IPS DF 4.7 (cell line): Measurements from ENCODE around the gene U2SURP.
"Not testable (repeated sequence)": the region's sequence is repeated elsewhere in the genome, so short reads cannot be mapped to it uniquely, and the experiment has no call there.

Source experiments
- DNase-seq: peaks from one replicate; pipeline ENCODE4 v3.0.0-alpha.2; 2013; ENCODE audit warnings: low spot score; ENCODE audit errors: extremely low read depth

Gene U2SURP

DNA sequence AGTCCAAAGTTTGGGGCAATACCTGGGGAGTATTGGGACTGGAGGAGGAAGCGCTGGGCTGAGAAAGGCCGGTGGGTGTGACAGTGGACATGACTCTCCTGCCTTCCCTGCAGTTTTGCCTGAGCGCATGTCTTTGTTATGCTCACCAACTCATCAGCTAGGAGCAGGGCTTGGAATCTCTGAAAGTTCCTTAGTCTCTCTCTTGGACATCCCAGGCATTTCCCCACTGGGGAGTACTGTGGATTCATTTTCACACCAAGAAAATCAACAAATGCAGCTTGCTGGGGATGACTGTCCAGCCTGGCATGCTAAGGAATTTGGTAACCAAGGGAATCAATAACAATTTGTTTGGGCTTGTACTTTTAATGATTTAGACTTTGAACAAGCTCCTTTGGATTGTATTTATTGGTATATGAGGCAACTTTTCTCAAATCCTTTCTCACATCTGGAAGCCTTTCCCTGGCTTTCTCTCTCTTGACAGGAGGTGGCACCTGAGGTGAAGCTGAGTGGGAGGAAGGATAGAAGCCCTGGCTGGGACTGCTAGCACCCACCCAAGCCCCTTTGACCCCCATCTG lies 69.7 kb downstream of the U2SURP start:
- DNase-seq, result no peak

DNA sequence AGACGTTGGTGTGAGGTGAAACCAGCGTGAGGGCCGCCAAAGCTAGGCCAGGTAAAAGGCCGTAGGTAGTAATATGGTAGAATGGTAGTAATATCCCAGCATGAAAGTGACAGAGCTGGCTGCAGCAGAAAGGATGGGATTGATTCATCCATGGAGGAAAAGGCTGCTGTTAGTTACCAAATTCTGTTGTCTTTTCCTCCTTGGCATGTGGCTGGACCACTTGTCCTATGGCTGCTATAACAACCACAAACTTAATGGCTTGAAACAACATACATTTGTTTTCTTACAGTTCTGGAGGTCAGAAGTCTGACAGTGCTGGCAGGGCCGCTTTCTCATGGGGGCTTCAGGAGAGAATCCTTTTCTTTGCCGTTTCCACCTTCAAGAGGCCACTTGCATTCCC lies 70.4 kb downstream of the U2SURP start:
- no peak for DNase-seq

DNA sequence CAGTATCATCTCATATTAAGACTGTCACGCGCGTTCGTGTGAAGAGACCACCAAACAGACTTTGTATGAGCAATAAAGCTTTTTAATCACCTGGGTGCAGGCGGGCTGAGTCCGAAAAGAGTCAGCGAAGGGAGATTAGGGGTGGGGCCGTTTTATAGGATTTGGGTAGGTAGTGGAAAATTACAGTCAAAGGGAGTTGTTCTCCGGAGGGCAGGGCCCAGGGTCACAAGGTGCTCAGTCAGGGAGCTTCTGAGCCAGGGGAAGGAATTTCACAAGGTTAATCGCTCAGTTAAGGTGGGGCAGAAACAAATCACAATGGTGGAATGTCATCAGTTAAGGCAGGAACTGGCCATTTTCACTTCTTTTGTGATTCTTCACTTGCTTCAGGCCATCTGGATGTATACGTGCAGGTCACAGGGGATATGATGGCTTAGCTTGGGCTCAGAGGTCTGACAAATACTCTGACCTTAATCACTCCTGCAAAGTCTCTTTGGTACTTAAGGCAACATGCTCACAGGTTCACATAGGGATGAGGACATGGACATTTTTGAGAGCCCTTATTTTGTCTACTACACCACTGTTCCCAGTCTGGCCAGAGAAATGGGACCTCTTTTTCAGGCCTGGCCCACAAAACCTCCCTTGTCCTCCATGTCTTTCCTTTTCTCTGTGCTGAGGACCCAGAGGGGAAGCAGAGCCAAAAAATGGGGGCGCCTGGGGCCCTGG lies 71.1 kb downstream of the U2SURP start:
- not testable (repeated sequence) for DNase-seq

DNA sequence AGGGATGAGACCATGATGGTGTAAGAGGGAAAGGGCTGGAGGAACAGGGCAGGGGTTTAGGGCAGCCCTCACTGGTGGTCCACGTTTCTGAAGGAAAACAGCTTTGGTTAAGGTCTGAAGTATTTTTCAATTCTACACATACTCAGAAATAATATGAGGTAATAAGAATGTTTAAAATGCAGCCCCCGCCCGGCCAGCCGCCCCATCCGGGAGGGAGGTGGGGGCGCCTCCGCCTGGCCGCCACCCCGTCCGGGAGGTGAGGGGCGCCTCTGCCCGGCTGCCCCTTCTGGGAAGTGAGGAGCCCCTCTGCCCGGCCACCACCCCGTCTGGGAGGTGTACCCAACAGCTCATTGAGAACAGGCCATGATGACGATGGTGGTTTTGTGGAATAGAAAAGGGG lies 72.2 kb downstream of the U2SURP start:
- DNase-seq, result not testable (repeated sequence)

DNA sequence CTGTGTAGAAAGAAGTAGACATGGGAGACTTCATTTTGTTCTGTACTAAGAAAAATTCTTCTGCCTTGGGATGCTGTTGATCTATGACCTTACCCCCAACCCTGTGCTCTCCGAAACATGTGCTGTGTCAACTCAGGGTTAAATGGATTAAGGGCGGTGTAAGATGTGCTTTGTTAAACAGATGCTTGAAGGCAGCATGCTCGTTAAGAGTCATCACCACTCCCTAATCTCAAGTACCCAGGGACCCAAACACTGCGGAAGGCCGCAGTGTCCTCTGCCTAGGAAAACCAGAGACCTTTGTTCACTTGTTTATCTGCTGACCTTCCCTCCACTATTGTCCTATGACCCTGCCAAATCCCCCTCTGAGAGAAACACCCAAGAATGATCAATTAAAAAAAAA lies 72.6 kb downstream of the U2SURP start:
- DNase-seq, result not testable (repeated sequence)

DNA sequence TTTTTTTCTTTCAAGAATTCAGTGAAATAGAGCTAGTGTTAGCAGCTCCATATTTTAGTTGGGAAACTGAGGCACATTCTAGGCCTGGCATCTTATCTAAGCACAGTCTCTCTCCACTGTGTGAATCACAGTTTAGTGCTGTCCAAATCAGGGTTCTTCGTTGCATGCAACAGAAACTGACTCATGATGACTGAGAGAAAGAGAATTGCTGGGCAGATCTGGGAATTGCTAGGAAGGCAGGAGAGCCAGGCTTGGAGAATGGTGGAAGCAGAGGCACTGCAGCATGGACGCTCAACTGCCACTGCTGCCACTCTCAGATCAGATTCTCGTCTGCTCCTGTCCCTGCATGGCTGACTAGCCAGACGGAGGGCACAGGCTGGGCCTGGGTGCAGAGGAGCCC lies 77.5 kb downstream of the U2SURP start:
- no peak for DNase-seq

DNA sequence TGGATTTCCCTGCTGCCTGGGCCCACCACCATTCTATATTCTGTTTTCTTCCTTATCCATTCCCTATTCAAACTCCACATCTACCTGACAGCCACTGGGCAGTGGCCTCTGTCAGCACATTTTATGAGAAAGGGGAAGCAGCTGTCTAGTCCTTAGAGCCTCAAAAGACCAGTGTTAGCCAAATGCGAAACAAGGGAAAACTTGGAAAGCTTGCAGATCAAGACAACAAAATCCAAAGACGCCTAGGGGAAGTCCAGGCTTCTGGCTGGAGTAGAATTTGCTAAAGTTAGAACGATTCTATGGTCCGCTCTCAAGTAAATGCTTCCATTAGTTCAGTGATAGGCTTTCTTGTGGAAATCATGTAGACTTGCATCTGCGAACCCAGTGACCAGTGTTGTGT lies 78.8 kb downstream of the U2SURP start:
- no peak for DNase-seq

DNA sequence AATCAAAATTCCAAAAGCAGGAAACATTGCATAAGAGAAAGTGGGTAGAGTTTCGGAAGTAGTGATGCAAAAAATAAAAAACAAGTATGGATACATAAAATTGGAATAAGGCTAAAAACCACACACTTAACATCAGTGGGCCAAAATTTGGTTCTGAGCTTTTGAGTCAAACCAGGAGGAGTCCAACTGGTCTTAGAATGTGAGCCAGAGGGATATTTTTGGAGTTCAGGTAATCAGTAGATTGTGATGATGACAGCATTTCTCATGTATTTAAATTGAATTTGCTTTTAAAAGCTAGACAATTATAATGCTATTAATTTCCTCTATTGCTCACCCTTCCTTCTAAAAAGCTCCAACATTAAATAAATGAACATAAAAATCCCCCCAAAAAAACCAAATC lies 80.0 kb downstream of the U2SURP start:
- no peak for DNase-seq

DNA sequence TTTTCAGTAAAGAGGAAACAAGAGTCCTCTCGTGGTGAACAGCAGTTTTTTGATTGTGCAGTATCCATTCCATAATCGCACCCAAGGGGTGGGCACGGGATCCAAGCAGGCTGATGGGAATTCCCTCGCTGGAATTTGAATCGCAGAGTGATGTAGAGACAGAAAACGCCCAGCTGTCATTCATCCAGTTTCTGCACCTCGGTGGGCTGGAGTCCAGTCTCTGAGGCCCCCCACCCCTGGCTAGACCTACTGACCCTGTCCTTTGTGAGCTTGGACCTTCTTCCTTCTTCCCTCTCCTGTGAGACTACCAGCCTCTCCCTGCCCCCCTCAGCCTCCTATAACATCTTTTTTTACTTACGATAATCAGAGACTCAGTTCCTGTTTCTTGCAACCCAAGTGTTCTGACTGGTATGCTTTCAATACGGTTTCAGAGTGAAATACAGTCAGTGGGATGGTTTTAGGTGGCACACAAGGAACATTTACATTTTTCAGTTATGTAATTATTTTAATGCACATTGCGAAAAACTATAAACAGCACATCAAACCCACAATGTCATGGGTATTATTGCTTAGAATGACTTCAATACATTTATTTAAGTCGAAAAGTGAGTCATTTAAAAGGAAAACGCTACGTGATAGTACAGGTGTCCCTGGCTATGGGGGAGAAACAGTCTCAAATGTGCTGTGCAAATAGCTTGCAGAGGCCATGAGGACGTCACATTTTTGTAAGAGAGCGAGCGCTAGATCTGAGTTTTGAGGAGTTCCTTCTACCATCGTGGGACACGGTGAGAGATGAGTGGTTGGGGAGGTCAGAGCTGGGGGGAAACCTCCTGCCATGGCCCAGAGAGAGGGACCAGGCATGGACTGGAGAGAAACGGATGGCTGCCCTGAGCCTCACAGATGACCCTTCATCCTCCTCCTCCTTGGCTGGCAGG lies 80.7 kb downstream of the U2SURP start:
- no peak for DNase-seq

DNA sequence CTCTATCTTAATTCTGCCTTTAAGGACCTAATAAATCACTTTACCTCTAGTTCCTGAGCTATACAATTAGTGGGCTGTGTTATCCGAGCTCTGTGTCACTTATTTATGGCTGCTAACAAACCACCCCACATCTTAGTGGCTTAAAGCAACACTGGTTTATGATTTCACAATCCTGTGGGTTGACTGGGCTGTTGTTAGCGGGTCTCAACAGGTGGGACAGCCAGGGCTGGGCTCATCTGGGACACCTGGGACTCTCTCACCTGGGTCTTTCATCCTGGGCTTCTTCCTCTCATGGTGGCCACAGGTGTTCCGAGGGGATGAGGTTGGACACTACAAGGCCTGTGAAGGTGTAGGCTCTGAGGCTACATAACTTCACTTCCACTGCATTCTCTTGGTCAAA lies 82.4 kb downstream of the U2SURP start:
- DNase-seq, result no peak

DNA sequence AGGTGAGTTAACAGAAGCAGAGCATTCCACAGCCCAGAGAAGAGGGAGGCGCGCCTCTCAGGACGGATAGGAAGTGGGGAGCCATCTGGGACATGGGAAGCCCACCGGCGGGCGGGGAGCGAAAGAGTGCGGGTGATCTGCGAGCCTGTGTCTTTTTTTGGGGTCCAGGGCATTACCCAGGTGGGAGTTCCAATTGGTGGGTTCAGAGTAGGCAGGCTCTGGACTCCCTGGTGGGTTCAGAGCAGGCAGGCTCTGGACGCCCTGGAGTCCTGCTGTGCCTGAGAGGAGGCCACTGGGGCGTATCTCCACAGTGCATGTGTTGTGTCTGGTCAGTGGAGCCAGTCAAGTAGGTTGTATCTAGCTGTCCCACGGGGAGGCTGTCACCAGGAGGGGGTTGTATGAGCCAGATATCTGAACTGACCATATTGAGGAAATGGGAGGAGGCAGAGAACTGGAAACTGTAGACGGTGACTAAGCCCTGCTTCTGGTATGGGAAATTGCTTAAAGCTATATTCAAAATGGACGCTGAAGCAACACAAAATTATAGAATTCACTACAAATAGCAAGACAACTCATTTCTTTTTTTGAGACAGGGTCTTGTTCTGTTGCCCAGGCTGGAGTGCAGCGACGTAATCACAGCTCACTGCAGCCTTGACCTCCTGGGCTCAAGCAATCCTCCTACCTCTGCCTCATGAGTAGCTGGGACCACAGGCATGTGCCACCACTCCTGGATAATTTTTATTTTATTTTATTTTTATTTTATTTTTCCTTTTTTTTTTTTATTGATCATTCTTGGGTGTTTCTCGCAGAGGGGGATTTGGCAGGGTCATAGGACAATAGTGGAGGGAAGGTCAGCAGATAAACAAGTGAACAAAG lies 83.7 kb downstream of the U2SURP start:
- DNase-seq, result no peak

DNA sequence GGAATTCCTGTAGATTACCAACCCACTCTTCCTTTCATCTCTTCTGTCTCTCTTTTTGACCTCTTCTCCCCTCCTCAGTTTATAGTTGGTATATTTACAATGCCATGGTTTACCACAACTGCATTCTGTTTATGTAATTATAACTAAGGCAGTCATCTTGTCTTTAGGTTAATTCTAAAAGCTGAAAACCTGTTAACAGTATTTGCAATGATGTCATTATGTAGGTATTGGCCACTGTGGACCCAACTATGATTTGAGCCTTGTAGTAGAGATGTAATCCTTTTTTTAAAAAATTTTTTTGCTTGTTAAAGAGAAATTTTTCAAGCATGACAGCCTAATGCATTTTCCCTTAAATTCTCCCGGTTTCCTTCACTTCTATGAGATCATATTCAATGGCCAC lies 87.5 kb downstream of the U2SURP start:
- no peak for DNase-seq

DNA sequence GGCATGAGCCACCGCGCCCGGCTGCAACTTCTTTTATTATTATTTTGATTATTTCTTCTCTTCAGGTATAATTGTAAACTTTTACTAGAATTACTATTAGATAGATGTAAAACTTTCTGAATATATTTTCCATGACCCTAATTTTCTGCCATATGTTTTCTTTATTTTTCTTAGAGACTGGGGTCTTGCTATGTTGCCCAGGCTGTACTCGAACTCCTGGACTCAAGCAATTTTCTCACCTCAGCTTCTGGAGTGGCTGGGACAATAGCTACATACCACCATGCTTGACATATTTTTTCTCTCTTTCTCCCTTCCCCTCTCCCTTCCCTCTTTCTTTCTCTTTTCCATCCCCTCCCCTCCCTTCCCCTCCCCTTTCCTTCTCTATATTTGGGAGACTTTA lies 88.6 kb downstream of the U2SURP start:
- DNase-seq, result no peak

DNA sequence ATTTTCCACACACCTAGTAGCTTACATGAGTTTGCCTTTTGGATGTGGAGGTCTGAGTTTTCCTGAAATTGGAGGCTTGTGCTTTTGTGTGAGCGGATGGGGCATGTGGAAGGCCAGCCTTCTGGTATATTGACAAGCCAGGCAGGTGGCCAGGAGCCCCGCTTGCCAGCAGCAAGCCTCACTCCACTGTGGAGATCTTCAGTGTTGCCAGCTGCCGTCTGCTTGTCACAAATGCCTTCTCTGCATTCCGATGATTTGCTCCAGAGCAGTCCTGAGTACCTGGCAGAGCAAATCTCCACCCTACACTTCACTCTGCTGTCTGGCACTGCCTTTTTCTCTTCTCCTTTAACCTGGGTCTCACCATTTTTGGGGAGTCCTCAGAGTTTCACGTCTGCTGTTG lies 89.1 kb downstream of the U2SURP start:
- DNase-seq, result no peak

DNA sequence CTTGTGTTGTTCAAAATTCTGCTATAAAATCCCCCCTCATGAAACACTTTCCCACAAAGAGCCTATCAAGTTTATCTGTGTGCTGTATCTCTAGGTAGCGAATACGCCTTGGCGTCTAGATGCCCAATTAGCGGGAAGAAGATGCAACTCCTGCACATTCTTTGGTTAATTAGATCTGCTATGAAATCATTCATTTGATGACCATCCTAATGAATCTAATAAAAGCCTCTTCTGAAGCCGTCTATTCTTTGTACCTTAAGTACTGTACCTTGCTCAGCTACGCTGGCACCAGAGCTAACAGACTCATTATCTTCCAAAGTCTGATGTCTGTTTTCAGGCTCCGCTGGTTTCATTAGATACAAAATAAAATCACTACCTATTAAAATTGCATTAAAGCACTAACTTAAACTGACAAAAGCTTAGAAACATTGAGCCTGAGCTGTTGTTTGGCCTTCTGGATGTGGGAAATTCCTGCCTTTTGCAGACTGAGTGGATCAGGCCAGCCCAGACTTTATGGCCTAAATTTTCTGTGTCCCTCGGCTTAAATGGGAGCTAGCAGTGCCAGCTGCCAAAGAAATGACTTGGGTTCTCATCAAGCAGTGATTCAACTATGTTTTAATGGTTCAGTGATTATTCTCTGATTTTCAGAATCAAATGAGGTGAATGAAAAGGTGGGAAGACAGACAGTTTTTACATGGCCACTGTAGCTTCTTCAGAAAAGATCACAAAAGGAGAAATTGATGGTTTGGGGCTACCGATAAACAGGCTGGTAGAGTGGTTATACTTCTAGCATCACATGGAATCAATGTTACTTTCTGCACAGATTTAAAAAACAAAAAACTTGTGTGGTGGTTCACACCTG lies 89.8 kb downstream of the U2SURP start:
- DNase-seq, result no peak

DNA sequence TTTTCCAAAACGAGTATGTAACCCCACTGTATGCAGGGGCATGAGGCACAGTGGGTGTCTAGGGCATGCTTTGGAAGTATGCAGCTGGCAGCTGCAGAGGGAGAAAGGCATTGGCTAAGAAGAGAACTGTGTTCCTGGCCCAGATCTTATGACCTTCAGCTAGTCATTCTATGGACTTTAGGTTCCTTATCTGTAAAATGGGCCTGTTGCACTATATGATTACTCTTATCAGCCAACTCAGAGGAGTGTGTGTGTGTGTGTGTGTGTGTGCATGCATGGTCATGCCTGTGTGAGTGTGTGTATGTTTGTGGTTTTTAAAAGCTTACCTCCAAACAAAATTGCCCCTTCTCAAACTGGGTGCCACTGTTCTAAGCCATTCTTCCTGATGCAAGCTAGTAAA lies 90.8 kb downstream of the U2SURP start:
- no peak for DNase-seq

DNA sequence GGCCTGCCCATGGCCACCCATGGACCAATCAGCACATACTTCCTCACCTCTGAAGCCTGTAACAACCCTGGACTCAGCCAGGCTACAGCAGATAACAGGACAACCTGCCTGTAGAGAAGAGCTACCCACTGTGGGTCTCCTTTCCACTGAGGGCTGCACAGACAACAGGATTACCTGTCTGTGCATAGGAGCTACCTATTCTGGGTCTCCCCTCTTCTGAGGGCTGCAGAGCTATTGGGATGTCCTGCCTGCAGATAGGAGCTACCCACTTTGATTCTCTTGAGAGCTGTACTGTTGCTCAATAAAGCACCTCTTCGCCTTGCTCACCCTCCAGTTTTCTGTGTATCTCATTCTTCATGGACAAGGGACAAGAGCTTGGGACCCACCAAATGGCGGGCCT lies 94.4 kb downstream of the U2SURP start:
- DNase-seq, result no peak

DNA sequence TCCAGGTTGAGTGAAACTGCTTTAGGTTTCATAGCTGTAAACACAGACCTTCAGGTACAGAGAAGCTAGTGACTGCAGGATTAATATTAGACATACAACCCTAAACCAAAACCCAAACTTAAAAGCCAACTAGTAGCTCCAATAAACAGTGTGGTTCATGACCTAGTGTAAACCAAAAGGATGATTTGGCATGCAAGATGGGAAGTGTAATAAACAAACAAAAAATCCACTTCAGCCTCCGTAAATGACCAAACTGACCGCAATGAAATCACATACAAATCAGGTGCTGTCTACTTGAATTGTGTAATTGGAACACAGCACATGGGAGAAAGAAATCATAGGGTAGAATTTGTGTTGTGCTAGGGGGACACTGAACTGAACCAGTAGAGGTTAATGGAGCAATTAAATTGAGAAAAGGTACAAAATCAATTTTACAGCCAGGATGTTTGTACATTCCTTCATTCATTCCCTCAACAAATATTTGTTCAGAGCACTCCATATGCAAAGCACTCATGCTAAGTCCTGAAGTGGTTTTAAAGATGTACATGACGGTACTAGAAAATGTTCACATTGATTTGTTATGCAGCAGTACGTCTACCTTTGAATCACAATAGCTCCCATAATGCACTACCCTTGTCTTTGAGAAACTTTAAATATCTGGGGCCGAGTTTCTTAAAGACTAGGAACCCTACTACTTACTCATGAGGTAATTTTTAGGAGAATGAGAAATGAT lies 96.8 kb downstream of the U2SURP start:
- DNase-seq, result no peak

DNA sequence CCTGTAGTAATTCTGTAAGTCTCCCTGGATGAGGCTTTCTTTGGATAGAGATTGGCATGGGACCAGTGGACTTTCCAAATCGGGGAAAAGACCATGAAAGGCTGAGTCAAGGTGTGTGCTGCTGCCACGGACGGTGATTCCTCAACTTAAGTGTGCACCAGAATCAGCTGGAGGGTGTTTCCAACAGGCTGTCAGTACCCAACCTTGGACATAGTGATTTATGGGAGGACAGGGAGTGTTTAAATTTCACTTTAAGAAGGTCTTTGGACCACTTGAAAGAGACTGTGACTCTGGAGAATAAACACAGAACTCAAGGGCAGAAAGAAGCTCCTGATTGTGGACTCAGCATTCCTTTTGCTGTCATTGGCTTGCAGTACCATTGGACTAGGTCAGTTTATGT lies 97.8 kb downstream of the U2SURP start:
- no peak for DNase-seq

DNA sequence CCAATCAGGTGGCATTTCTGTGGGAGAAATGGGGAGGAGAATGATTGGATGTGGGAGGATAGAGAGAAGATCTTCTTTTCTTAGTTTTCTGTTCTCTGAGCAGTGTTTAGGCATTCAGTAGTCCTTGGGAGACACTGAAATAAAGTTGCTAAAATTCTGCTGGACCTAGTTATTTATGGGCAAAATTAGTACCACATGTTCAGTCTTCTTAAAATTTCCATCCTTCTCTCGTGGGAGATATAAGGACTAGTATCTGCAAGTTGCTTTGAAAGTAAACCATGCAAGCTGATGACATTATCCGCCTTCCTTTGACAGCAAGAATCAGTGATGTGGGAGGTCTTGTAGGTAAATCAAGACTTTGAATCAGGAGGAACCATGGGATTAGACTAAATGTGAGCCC lies 98.3 kb downstream of the U2SURP start:
- no peak for DNase-seq
